Activated B cell treated with CpG ODN at 0.5 μM for 24 hours (primary cell): ENCODE data around the gene DVL3. TPM values are rescaled to one million over a fixed set of nuclear protein-coding genes. Genes with fewer than 3 reads are reported as not detected.
"Not testable (repeated sequence)": the region's sequence is repeated elsewhere in the genome, so short reads cannot be mapped to it uniquely, and the experiment has no call there.

Experiments
- ATAC-seq: fragments of 200-7000 bp; cut with Tn5 transposase; one replicate; pipeline ENCODE4 v1.10.0; 2021; ENCODE audit warnings: low read depth, mild to moderate bottlenecking, moderate library complexity
- CTCF ChIA-PET: fragments of 350-600 bp; sonication (Branson Sonifier 250); formaldehyde crosslinking; loops from one replicate; lab custom pipeline; 2021; ENCODE audit warnings: antibody characterized with exemption; lab: Charles Lee
- POLR2A ChIA-PET: fragments of 350-600 bp; sonication (Branson Sonifier 250); formaldehyde crosslinking; loops from one replicate; lab custom pipeline; 2021; ENCODE audit warnings: antibody characterized with exemption; lab: Charles Lee
- DNase-seq: peaks from one replicate; pipeline ENCODE4 v3.0.0; 2022
- H3K27ac Mint-ChIP-seq: one replicate; pipeline ENCODE4 v1.8.0; 2020; ENCODE audit warnings: mixed read lengths
- H3K27me3 Mint-ChIP-seq: one replicate; pipeline ENCODE4 v1.8.0; 2021; ENCODE audit warnings: mixed read lengths
- H3K36me3 Mint-ChIP-seq: one replicate; pipeline ENCODE4 v1.8.0; 2021; ENCODE audit warnings: low read depth, mixed read lengths
- H3K4me1 Mint-ChIP-seq: one replicate; pipeline ENCODE4 v1.8.0; 2021; ENCODE audit warnings: mixed read lengths
- H3K4me3 Mint-ChIP-seq: one replicate; pipeline ENCODE4 v1.8.0; 2020; ENCODE audit warnings: mild to moderate bottlenecking, mixed read lengths
- H3K9me3 Mint-ChIP-seq: one replicate; pipeline ENCODE4 v1.8.0; 2020; ENCODE audit warnings: mixed read lengths
- intact Hi-C: fragments of 100-400 bp; cut with micrococcal nuclease; formaldehyde crosslinking; loops from one replicate; pipeline ENCODE4 v1.15.1; 2024
- total RNA-seq: library from RNA; stranded (reverse); gene quantifications from 2 replicates; pipeline ENCODE4 v1.2.3, GENCODE V29; 2022
- TF ChIP-seq, protein P1 (sequence below): fragments of 200-600 bp; IDR thresholded peaks from one replicate; pipeline ENCODE4 v1.8.0; 2022; ENCODE audit warnings: antibody characterized with exemption, mild to moderate bottlenecking

Gene DVL3
- total RNA-seq, 1 donor from 2014 or later = 54.2 TPM

DNA sequence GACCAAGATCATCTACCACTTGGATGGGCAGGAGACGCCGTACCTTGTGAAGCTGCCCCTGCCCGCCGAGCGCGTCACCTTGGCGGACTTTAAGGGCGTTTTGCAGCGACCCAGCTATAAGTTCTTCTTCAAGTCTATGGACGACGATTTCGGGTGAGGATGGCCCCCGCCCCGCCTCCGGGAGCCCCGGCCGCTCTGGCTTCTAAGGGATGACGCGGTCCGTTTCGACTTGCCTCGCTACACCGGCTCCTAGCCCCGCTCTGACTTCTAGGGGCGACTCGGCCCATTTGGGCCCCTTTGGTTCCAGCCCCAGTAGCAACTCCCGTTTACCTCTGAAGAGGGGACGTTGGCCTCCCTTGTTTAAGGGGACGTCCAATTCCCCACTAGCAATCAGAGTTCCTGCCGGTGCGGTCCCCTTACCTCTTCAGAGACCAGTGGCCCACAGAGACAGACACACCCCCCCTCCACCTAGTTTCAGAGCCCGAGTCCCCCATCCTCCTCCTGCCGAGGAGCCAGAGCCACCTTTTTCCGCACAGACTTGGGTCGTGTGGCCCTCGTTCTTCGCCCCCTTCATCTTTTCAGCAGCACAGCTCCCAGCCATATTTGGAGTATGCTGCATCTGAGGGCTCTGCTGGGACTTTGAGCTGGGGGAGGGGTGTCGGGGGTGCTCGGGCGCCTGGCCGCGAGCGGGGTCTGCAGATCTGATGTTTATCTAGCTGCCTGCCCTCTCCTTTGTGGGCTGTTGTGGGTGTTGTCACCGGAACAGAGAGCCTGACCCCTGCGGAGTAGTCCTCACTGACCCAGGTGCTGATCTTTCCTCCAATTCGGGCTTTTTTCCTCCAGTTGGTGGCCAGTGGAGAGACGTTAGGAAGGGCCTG, 706 bp downstream of the DVL3 start:
- DNase-seq = no peak
- intact Hi-C loops = loop anchor here (1.0 kb wide), 5 partner anchors 18 to 143 kb away; partner anchors contain the start of genes ABCC5, AP2M1, EIF2B5 and PSMD2
- ATAC-seq = peak; percentile 50
- POLR2A ChIA-PET = interaction anchor here (0.7 to 2.1 kb wide), 5 partner anchors 12 to 207 kb away, joined by 4 to 10 read pairs (median 5); partner anchors contain the start of genes ABCF3 and EIF2B5
- Mint-ChIP-seq H3K4me3 (peak overlapping the region; percentile 91), H3K4me1 (peaks cover 27% of the 10 kb centered on the region), H3K36me3 (peaks cover 5% of the 10 kb centered on the region), H3K27ac (peak overlapping the region; percentile 77), H3K27me3 (no peaks in the 10 kb centered on the region), H3K9me3 (no peaks in the 10 kb centered on the region)
- TF ChIP-seq, protein P1, sequence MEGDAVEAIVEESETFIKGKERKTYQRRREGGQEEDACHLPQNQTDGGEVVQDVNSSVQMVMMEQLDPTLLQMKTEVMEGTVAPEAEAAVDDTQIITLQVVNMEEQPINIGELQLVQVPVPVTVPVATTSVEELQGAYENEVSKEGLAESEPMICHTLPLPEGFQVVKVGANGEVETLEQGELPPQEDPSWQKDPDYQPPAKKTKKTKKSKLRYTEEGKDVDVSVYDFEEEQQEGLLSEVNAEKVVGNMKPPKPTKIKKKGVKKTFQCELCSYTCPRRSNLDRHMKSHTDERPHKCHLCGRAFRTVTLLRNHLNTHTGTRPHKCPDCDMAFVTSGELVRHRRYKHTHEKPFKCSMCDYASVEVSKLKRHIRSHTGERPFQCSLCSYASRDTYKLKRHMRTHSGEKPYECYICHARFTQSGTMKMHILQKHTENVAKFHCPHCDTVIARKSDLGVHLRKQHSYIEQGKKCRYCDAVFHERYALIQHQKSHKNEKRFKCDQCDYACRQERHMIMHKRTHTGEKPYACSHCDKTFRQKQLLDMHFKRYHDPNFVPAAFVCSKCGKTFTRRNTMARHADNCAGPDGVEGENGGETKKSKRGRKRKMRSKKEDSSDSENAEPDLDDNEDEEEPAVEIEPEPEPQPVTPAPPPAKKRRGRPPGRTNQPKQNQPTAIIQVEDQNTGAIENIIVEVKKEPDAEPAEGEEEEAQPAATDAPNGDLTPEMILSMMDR = no peak
- CTCF ChIA-PET = interaction anchor here (0.9 kb wide), 1 partner anchor 10 kb away, joined by 4 read pairs; no protein-coding TSS in a partner anchor

DNA sequence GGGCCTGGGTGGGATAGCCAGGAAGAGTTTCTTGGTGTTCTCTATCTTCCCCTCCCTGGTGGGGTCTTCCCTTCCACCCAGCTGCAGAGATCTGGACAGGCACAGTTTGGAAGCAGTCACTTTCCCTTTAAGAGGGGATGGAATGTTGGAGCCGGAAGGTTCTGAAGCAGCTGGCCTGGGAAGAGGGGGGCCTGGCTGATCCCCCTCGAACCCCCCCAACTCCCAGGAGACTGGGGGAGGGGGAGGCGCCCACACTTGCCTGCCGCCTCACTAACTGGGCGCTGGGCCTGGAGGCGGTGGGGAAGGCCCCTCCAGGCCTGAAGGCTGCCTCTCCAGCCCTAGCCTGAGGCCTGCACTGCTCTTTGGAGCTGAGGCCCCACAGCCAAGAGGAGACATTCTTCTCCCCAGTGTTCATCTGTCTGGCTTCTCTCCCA, 1.4 kb downstream of the DVL3 start:
- CTCF ChIA-PET = no interaction called here
- Mint-ChIP-seq H3K4me1 (peaks cover 29% of the 10 kb centered on the region), H3K9me3 (no peaks in the 10 kb centered on the region), H3K4me3 (peak overlapping the region; percentile 91), H3K27ac (no peak overlapping the region), H3K27me3 (no peaks in the 10 kb centered on the region), H3K36me3 (peaks cover 8% of the 10 kb centered on the region)
- DNase-seq (no peak), ATAC-seq (no peak)
- TF ChIP-seq, protein P1 = no peak
- intact Hi-C loops = loop anchor here (1.0 kb wide), 1 partner anchor 143 kb away; the partner anchor contains the start of gene PSMD2
- POLR2A ChIA-PET = interaction anchor here (0.7 to 2.1 kb wide), 3 partner anchors 13 to 30 kb away, joined by 5 to 10 read pairs (median 8); partner anchors contain the start of gene EIF2B5

DNA sequence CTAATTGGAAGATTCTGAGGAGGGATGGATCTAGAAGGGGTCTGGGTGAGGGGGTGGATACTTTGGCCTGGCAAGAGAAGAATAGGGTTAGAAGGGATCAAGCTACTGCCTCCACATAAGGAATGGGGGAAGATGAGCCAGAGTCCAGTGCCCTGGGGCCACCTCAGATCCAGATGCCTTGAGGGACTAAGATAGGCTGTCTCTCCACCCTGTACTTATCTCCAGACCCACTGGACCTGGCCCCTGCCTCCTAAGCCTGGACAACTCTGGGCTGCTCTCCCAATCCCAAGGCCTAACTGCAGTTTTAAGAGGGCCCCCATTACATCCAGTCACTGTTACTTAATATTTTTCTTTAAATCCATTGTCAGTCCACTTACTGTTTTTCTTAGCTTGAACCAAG, 2.0 kb downstream of the DVL3 start:
- H3K27ac Mint-ChIP-seq = no peak overlapping the region
- ATAC-seq (no peak), DNase-seq (no peak)
- no peaks in the 10 kb centered on the region for H3K9me3 Mint-ChIP-seq
- POLR2A ChIA-PET = interaction anchor here (0.6 to 2.1 kb wide), 2 partner anchors 22 to 157 kb away, joined by 5 to 10 read pairs; partner anchors contain the start of gene EIF2B5
- H3K4me3 Mint-ChIP-seq = peak overlapping the region; percentile 91
- TF ChIP-seq, protein P1 = no peak
- intact Hi-C loops = no loop called here
- no peaks in the 10 kb centered on the region for H3K27me3 Mint-ChIP-seq
- peaks cover 31% of the 10 kb centered on the region for H3K4me1 Mint-ChIP-seq
- CTCF ChIA-PET = no interaction called here
- peaks cover 10% of the 10 kb centered on the region for H3K36me3 Mint-ChIP-seq

DNA sequence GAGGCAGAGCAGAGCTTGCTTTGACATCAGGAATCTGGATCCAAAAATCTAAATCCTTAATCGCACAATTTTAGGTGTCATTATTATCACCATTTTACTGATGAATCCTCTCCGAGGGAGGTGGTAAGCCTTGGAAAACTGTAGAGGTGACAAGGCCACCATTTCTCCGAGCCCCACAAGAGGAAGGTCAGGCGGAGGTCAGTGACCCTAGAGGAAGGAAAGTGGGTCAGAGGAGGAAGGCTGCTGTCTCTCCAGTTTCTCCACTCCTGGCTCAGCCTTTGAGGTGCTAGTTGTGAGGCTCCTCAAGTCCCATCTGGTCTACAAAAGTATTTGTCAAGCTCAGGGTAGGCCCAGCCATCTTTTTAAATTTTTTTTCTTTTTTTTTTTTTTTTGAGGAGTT, 3.2 kb downstream of the DVL3 start:
- no peak overlapping the region for H3K27ac Mint-ChIP-seq
- ChIA-PET CTCF (no interaction called here), POLR2A (interaction anchor here (0.7 to 1.1 kb wide), 2 partner anchors 23 to 24 kb away, joined by 5 to 8 read pairs; partner anchors contain the start of gene EIF2B5)
- no peak overlapping the region for H3K4me3 Mint-ChIP-seq
- intact Hi-C loops = no loop called here
- no peaks in the 10 kb centered on the region for H3K27me3 Mint-ChIP-seq
- TF ChIP-seq, protein P1 = no peak
- DNase-seq (no peak), ATAC-seq (no peak)
- H3K9me3 Mint-ChIP-seq = no peaks in the 10 kb centered on the region
- peaks cover 12% of the 10 kb centered on the region for H3K36me3 Mint-ChIP-seq
- peaks cover 31% of the 10 kb centered on the region for H3K4me1 Mint-ChIP-seq

DNA sequence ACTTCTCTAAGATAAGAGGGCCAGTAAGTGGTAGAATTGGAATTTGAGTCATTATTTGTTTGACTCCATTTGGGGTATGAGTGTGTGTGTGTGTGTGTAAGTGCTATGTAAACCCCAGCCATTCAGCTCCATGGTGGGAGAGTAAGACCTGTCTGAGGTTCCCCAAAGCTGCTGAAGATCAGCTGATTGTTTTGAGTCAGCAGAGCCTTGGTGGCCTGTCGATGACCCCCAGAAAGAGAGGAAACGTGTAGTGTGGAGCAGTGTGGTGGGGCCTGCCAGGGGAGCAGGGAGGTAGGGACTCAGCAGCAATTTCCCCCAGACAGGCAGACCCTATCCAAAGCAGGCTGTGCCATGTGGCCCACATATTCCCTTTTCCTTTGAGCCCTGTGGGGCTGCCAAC, 5.3 kb downstream of the DVL3 start:
- CTCF ChIA-PET = no interaction called here
- Mint-ChIP-seq H3K4me3 (no peak overlapping the region), H3K9me3 (no peaks in the 10 kb centered on the region), H3K27me3 (no peaks in the 10 kb centered on the region), H3K4me1 (peaks cover 34% of the 10 kb centered on the region), H3K27ac (no peak overlapping the region), H3K36me3 (peaks cover 32% of the 10 kb centered on the region)
- ATAC-seq (no peak), DNase-seq (no peak)
- TF ChIP-seq, protein P1 = no peak
- POLR2A ChIA-PET = interaction anchor here (1.1 kb wide), 1 partner anchor 26 kb away, joined by 3 read pairs; no protein-coding TSS in a partner anchor
- intact Hi-C loops = no loop called here

DNA sequence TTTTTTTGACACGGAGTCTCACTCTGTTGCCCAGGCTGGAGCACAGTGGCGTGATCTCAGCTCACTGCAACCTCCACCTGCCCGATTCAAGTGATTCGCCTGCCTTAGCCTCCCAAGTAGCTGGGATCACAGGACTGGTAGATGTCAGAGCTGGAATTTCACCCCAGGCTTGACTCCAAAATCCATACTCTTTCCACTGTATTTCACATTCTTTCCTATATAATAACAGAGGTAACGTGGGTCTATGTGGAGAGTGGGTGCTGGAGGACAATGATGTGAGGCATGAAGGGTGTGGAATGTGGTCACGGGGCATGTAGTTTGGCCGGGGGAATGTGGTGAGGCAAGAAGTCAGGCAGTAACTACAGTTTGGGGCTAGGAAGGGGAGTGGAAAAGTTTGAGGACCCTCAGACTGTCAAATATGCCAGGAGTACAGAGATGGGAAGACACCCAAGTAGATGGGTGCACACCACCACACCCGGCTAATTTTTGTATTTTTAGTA, 7.4 kb downstream of the DVL3 start:
- H3K4me1 Mint-ChIP-seq = peaks cover 16% of the 10 kb centered on the region
- intact Hi-C loops, H3K4me3 Mint-ChIP-seq, ATAC-seq, H3K27ac Mint-ChIP-seq, POLR2A ChIA-PET, CTCF ChIA-PET, H3K27me3 Mint-ChIP-seq, DNase-seq, H3K9me3 Mint-ChIP-seq: not testable (repeated sequence)
- H3K36me3 Mint-ChIP-seq = peaks cover 49% of the 10 kb centered on the region
